HCT116 (cell line): Measurements from ENCODE around the gene KCMF1. TPM values are rescaled to one million over a fixed set of nuclear protein-coding genes. Genes with fewer than 3 reads are reported as not detected.

ENCODE experiments used
- ATAC-seq: fragments of 200-7000 bp; cut with Tn5 transposase; 2 replicates; pipeline ENCODE4 v1.9.1; 2020; ENCODE audit warnings: mild to moderate bottlenecking, moderate library complexity
- BruUV-seq: library from RNA; stranded (reverse); fragments of 400-500 nt; replicated peaks from 2 replicates; lab custom pipeline; 2021; lab: Mats Ljungman, UMichigan
- CTCF ChIA-PET: fragments of 300-600 bp; sonication (Branson Sonifier 250); formaldehyde crosslinking; loops from one replicate; lab custom pipeline; 2021; ENCODE audit warnings: antibody characterized with exemption; lab: Charles Lee
- POLR2A ChIA-PET: fragments of 300-600, 350-600 bp; sonication (Branson Sonifier 250); formaldehyde crosslinking; loops from one replicate; lab custom pipeline; 2021; ENCODE audit warnings: antibody characterized with exemption; lab: Charles Lee
- RAD21 ChIA-PET, 2 experiments: fragments of 300-600 bp; sonication (Branson Sonifier 250); formaldehyde crosslinking; loops; one replicate each; lab custom pipeline; 2023; ENCODE audit warnings: low total read pairs in 2 of 2; ENCODE audit not compliant: uncharacterized antibody in 2 of 2, unreplicated experiment in 2 of 2, low non-redundant PET in 1 of 2; lab: Charles Lee
- DNase-seq: peaks from one replicate; pipeline ENCODE4 v3.0.0-alpha.2; 2010; ENCODE audit warnings: low read depth, low spot score
- H2AFZ ChIP-seq: fragments of 200-600 bp; shearing (Covaris generic), sonication (generic); 2 replicates; pipeline ENCODE4 v1.6.1; 2017; ENCODE audit warnings: low read depth, mixed run types, mixed read lengths, antibody characterized with exemption, low read length; ENCODE audit not compliant: poor library complexity, severe bottlenecking
- H3K27ac ChIP-seq: 2 replicates; pipeline ENCODE4 v1.5.1; 2012; ENCODE audit warnings: low read depth, low read length
- H3K27me3 ChIP-seq: fragments of 200-600 bp; sonication (generic); 2 replicates; pipeline ENCODE4 v1.6.1; 2016; ENCODE audit warnings: mixed run types, low read length, mixed read lengths; ENCODE audit not compliant: insufficient read depth
- H3K36me3 ChIP-seq, 2 experiments: fragments of 200-500 bp in 1 of 2; fragments of 200-600 bp in 1 of 2; sonication (Bioruptor generic) in 1 of 2; sonication (generic) in 1 of 2; 2 replicates each; pipeline versions ENCODE4 v1.5.1 to v1.6.1; 2014 to 2016; ENCODE audit warnings: low read length in 2 of 2, inconsistent platforms in 1 of 2, mixed read lengths in 1 of 2, mixed run types in 1 of 2; ENCODE audit not compliant: insufficient read depth in 2 of 2, control insufficient read depth in 1 of 2
- H3K4me1 ChIP-seq, 2 experiments: fragments of 200-600 bp in 1 of 2; sonication (generic) in 1 of 2; 2 replicates each; pipeline versions ENCODE4 v1.5.1 to v1.6.1; 2012 to 2017; ENCODE audit warnings: low read length in 2 of 2, inconsistent platforms in 1 of 2, mild to moderate bottlenecking in 1 of 2, mixed read lengths in 1 of 2, mixed run types in 1 of 2, moderate library complexity in 1 of 2; ENCODE audit not compliant: insufficient read depth in 2 of 2, control insufficient read depth in 1 of 2
- H3K4me2 ChIP-seq: fragments of 200-600 bp; sonication (generic); 2 replicates; pipeline ENCODE4 v1.6.1; 2017; ENCODE audit warnings: mixed run types, low read length, mixed read lengths
- H3K4me3 ChIP-seq, 2 experiments: fragments of 200-600 bp in 1 of 2; sonication (generic) in 1 of 2; replicated peaks in 1 of 2; 2 replicates each; pipeline ENCODE4 v1.5.1; 2011 to 2016; ENCODE audit warnings: low read length in 2 of 2, control low read depth in 1 of 2, low read depth in 1 of 2, mild to moderate bottlenecking in 1 of 2, mixed read lengths in 1 of 2, mixed run types in 1 of 2
- H3K79me2 ChIP-seq: fragments of 200-600 bp; sonication (generic); 2 replicates; pipeline ENCODE4 v1.6.1; 2017; ENCODE audit warnings: mild to moderate bottlenecking, mixed run types, low read length, moderate library complexity, mixed read lengths; ENCODE audit not compliant: insufficient read depth
- H3K9ac ChIP-seq: fragments of 200-600 bp; sonication (generic); 2 replicates; pipeline ENCODE4 v1.6.1; 2016; ENCODE audit warnings: low read length, mixed read lengths
- H3K9me2 ChIP-seq: fragments of 200-600 bp; sonication (generic), shearing (Covaris generic); 2 replicates; pipeline ENCODE4 v1.6.1; 2017; ENCODE audit warnings: mixed run types, mild to moderate bottlenecking, moderate library complexity; ENCODE audit not compliant: insufficient read depth
- H3K9me3 ChIP-seq, 2 experiments: fragments of 200-500 bp in 1 of 2; fragments of 200-600 bp in 1 of 2; sonication (Bioruptor generic) in 1 of 2; sonication (generic) in 1 of 2; 2 replicates each; pipeline ENCODE4 v1.6.1; 2014 to 2017; ENCODE audit warnings: low read length in 2 of 2, mixed read lengths in 2 of 2, inconsistent platforms in 1 of 2, low read depth in 1 of 2, mild to moderate bottlenecking in 1 of 2, mixed run types in 1 of 2, moderate library complexity in 1 of 2; ENCODE audit not compliant: control insufficient read depth in 1 of 2, insufficient read depth in 1 of 2
- H4K20me1 ChIP-seq: fragments of 200-600 bp; sonication (generic), shearing (Covaris generic); 2 replicates; pipeline ENCODE4 v1.6.1; 2017; ENCODE audit warnings: mixed run types, mild to moderate bottlenecking, moderate library complexity; ENCODE audit not compliant: insufficient read depth
- CBX3 ChIP-seq: IDR thresholded peaks from 2 replicates; pipeline ENCODE4 v1.6.1; 2012; ENCODE audit warnings: low read depth
- EZH2phosphoT487 ChIP-seq: fragments of 200-600 bp; IDR thresholded peaks from 2 replicates; pipeline ENCODE4 v1.6.1; 2018; ENCODE audit warnings: antibody characterized with exemption, borderline replicate concordance
- FOSL1 ChIP-seq: IDR thresholded peaks from 2 replicates; pipeline ENCODE4 v1.6.1; 2012; ENCODE audit warnings: low read depth
- JUND ChIP-seq: IDR thresholded peaks from 2 replicates; pipeline ENCODE4 v1.6.1; 2012
- MAX ChIP-seq: IDR thresholded peaks from 2 replicates; pipeline ENCODE4 v1.6.1; 2012
- POLR2A ChIP-seq: IDR thresholded peaks from 2 replicates; pipeline ENCODE4 v1.7.0; 2011; ENCODE audit warnings: borderline replicate concordance; ENCODE audit not compliant: insufficient read depth, insufficient read length; ENCODE audit errors: extremely low read depth
- RAD21 ChIP-seq: IDR thresholded peaks from 2 replicates; pipeline ENCODE4 v1.6.1; 2012; ENCODE audit warnings: low read depth, mild to moderate bottlenecking
- REST ChIP-seq: IDR thresholded peaks from 2 replicates; pipeline ENCODE4 v1.6.1; 2012; ENCODE audit warnings: low read depth
- SP1 ChIP-seq: IDR thresholded peaks from 2 replicates; pipeline ENCODE4 v1.6.1; 2012; ENCODE audit warnings: low read depth
- SRF ChIP-seq: IDR thresholded peaks from 2 replicates; pipeline ENCODE4 v1.6.1; 2012; ENCODE audit warnings: low read depth
- TCF7L2 ChIP-seq: IDR thresholded peaks from 2 replicates; pipeline ENCODE4 v1.7.0; 2011; ENCODE audit warnings: borderline replicate concordance, inconsistent platforms; ENCODE audit not compliant: insufficient read depth, insufficient read length; ENCODE audit errors: extremely low read depth
- YY1 ChIP-seq: IDR thresholded peaks from 2 replicates; pipeline ENCODE4 v1.6.1; 2011; ENCODE audit warnings: low read length, low read depth, moderate library complexity, mild to moderate bottlenecking; ENCODE audit not compliant: insufficient replicate concordance; ENCODE audit errors: extremely low read depth
- ZBTB33 ChIP-seq: IDR thresholded peaks from 2 replicates; pipeline ENCODE4 v1.6.1; 2011; ENCODE audit warnings: mild to moderate bottlenecking, low read length, moderate library complexity; ENCODE audit not compliant: insufficient replicate concordance; ENCODE audit errors: extremely low read depth
- ZNF274 ChIP-seq: fragments of 200-500 bp; sonication (Bioruptor generic); IDR thresholded peaks from 2 replicates; pipeline ENCODE4 v1.6.1; 2014; ENCODE audit warnings: mild to moderate bottlenecking, low read depth, low read length, inconsistent platforms
- intact Hi-C: fragments of 100-400 bp; cut with micrococcal nuclease; formaldehyde crosslinking; loops from 2 replicates; pipeline ENCODE4 v1.10.0; 2022
- total RNA-seq: library from RNA; stranded (reverse); gene quantifications from one replicate; pipeline ENCODE4 v1.2.1, GENCODE V29; 2021; ENCODE audit not compliant: unreplicated experiment

KCMF1 gene
- total RNA-seq, 1 experiment from 2014 or later: 119 TPM

DNA sequence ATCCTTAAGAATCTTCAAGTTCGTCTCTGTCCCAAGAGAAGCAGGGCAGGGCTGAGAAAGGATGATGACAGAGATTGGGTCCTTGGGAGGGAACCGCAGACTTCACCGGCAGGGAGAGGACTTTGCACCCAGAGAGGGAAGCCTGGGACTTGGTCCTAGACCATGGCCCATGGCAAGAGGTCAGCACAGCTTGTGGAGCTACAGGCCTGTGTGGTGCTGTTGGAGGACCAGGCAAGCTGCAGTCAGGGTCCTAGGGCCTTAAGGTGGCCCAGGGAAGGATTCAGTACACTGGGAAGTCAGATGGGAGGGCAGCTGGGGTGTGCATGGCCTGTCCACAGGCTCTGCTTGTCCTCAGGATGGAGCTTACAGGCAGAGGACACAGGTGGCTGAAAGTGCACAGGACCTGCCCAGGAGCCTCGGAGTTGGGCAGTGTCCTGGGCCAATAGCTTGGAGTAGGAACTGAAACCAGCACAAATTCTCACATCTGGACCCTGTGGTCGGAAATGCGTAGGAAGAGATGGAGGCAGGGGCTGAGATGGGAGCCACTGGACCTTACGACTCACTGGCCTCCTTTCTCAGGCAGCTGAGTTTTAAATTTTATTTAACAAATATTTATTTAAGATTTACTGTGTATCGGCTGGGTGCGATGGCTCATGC is 105.8 kb downstream of the KCMF1 start (continued):
- TF ChIP-seq REST (no peak), RAD21 (no peak), FOSL1 (no peak), MAX (no peak), SP1 (no peak), EZH2phosphoT487 (no peak), ZNF274 (no peak), CBX3 (no peak), JUND (no peak)

DNA sequence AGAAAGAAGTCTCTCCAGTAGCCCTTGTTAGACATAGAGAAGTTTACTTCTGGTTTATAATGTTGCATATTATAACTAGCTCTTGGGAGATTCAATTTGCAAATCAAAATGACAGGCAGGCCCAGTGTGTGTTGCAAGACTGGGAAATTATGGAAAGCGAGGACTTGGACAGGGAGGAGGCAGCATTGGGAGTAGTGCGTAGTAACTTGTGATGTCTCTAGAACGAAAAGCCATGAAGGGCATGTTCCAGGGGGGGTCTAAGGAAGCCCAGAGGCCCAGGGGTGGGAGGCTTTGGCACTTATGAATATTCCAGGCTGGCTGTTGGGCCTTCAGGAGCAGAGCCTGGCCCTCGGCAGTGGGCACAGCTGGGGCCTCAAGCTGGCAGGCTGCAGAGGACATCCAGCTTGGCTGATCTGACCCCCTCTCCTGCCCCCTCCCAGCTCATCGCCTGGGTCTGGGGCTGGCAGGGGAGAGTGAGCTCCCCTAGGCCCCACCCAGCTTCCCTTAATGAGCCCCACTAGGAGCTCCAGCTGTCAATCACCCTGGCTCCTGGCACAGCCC is 107.0 kb downstream of the KCMF1 start:
- Histone ChIP-seq H3K9me3 (peaks cover 0 to 6% of the 10 kb centered on the region in 2 experiments; a peak in 1 of 4 replicates), H3K36me3 (no peaks in the 10 kb centered on the region), H3K4me2 (no peak overlapping the region), H3K27me3 (no peaks in the 10 kb centered on the region), H3K79me2 (no peaks in the 10 kb centered on the region), H2AFZ (no peak overlapping the region), H3K9me2 (no peaks in the 10 kb centered on the region), H3K4me1 (no peaks in the 10 kb centered on the region), H3K9ac (no peak overlapping the region), H4K20me1 (no peaks in the 10 kb centered on the region), H3K4me3 (no peak overlapping the region), H3K27ac (no peak overlapping the region)
- intact Hi-C loops: no loop called here
- ChIA-PET RAD21 (no interaction called here), POLR2A (no interaction called here), CTCF (no interaction called here)
- no TSS peak for BruUV-seq
- no peak for TF ChIP-seq TCF7L2
- TF ChIP-seq YY1: no peak
- no peak for TF ChIP-seq SRF
- no peak for TF ChIP-seq EZH2phosphoT487
- TF ChIP-seq JUND: no peak
- TF ChIP-seq ZBTB33: no peak
- no peak for TF ChIP-seq FOSL1
- no peak for TF ChIP-seq POLR2A
- ATAC-seq (no peak), DNase-seq (no peak)
